DND-41 (cell line): ENCODE data around the gene FAM181B.

Source experiments
- CTCF ChIP-seq: IDR thresholded peaks from 2 replicates; pipeline ENCODE4 v1.5.1; 2012; ENCODE audit warnings: borderline replicate concordance, low read length, moderate library complexity, mild to moderate bottlenecking; ENCODE audit not compliant: poor library complexity, severe bottlenecking; ENCODE audit errors: extremely low read depth
- EZH2 ChIP-seq: IDR thresholded peaks from 3 replicates; pipeline ENCODE4 v1.6.1; 2012; ENCODE audit warnings: borderline replicate concordance, low read depth, mild to moderate bottlenecking, moderate library complexity, low read length, inconsistent platforms; ENCODE audit not compliant: severe bottlenecking

GRCh38 chr11:82757660-82758357, 24.1 kb upstream of the FAM181B start:
- TF ChIP-seq EZH2, result no peak
- no peak for TF ChIP-seq CTCF
